A549 (cell line): Measurements from ENCODE around the gene ABHD2. TPM values are rescaled to one million over a fixed set of nuclear protein-coding genes. Genes with fewer than 3 reads are reported as not detected.

Experiments
- ATAC-seq, 2 experiments: fragments of 200-7000 bp in 1 of 2; fragments of >200 bp in 1 of 2; cut with Nextera tagmentation in 1 of 2; cut with Tn5 transposase in 1 of 2; 3 replicates each; pipeline versions ENCODE4 v1.8.0 to v1.9.1; 2018 to 2020; ENCODE audit warnings: mild to moderate bottlenecking in 1 of 2, moderate library complexity in 1 of 2
- CTCF ChIA-PET: fragments of 300-600 bp; sonication (Branson Sonifier 250); formaldehyde crosslinking; extraction: SDS; loops from one replicate; lab custom pipeline; 2021; ENCODE audit warnings: antibody characterized with exemption, inconsistent platforms; lab: Yijun Ruan, JAX
- POLR2A ChIA-PET: fragments of 350-600 bp; formaldehyde crosslinking; extraction: SDS; loops from one replicate; lab custom pipeline; 2021; ENCODE audit warnings: antibody characterized with exemption, inconsistent platforms; lab: Yijun Ruan, JAX
- DNase-seq, 2 experiments: peaks; one replicate each; pipeline versions ENCODE4 v3.0.0 to v3.0.0-alpha.2; 2011 to 2016; ENCODE audit warnings: low read depth in 1 of 2, low spot score in 1 of 2
- FAIRE-seq: peaks from 2 replicates; lab custom pipeline; 2011; peaks lifted over from hg19 to GRCh38; lab: Jason Lieb, UNC
- H3K27ac ChIP-seq, 2 experiments: fragments of >200 bp; sonication (Bioruptor Twin); formaldehyde crosslinking; 3 replicates each; pipeline ENCODE4 v1.5.1; 2016 to 2017
- H3K4me1 ChIP-seq: fragments of >200 bp; sonication (Bioruptor Twin); formaldehyde crosslinking; 3 replicates; pipeline ENCODE4 v1.6.1; 2016
- H3K4me2 ChIP-seq: fragments of >200 bp; sonication (Bioruptor Twin); formaldehyde crosslinking; 3 replicates; pipeline ENCODE4 v1.6.1; 2016
- H3K4me3 ChIP-seq: fragments of >200 bp; sonication (Bioruptor Twin); formaldehyde crosslinking; 3 replicates; pipeline ENCODE4 v1.5.1; 2016
- H3K9me3 ChIP-seq: fragments of >200 bp; sonication (Bioruptor Twin); formaldehyde crosslinking; 3 replicates; pipeline ENCODE4 v1.6.1; 2016
- BHLHE40 ChIP-seq: IDR thresholded peaks from 2 replicates; pipeline ENCODE4 v1.6.1; 2012; ENCODE audit warnings: low read depth, low read length, inconsistent platforms
- CBX2 ChIP-seq: fragments of 200-600 bp; sonication (generic); IDR thresholded peaks from 2 replicates; pipeline ENCODE4 v1.6.1; 2016; ENCODE audit warnings: low read depth, mild to moderate bottlenecking, borderline replicate concordance
- CHD2 ChIP-seq: fragments of 150-350 bp; IDR thresholded peaks from 2 replicates; pipeline ENCODE4 v1.6.1; 2014; ENCODE audit warnings: low read length; ENCODE audit not compliant: partially characterized antibody
- CHD4 ChIP-seq: fragments of 200-600 bp; sonication (generic); IDR thresholded peaks from 2 replicates; pipeline ENCODE4 v1.6.1; 2016; ENCODE audit warnings: antibody characterized with exemption, mild to moderate bottlenecking, borderline replicate concordance
- E2F6 ChIP-seq: IDR thresholded peaks from 2 replicates; pipeline ENCODE4 v1.6.1; 2012; ENCODE audit warnings: low read depth, borderline replicate concordance
- EP300 ChIP-seq, 2 experiments: fragments of >200 bp; sonication (Bioruptor Twin); formaldehyde crosslinking; IDR thresholded peaks; 2 replicates in 1 of 2; 3 replicates in 1 of 2; pipeline ENCODE4 v1.6.1; 2016 to 2017
- ESRRA ChIP-seq: fragments of 150-350 bp; IDR thresholded peaks from 2 replicates; pipeline ENCODE4 v1.6.1; 2014; ENCODE audit warnings: mild to moderate bottlenecking, low read length, borderline replicate concordance
- FOXS1 ChIP-seq: fragments of 250-450 bp; sonication (Bioruptor Pico); IDR thresholded peaks from 2 replicates; pipeline ENCODE4 v1.5.0; 2020; ENCODE audit warnings: mild to moderate bottlenecking, moderate library complexity
- HOXB13 ChIP-seq: fragments of 250-450 bp; sonication (Bioruptor Pico); IDR thresholded peaks from 2 replicates; pipeline ENCODE4 v1.5.0; 2020; ENCODE audit warnings: low read depth, mild to moderate bottlenecking, moderate library complexity
- JUN ChIP-seq, 2 experiments: fragments of >200 bp; sonication (Bioruptor Twin); formaldehyde crosslinking; IDR thresholded peaks; 2 replicates in 1 of 2; 3 replicates in 1 of 2; pipeline ENCODE4 v1.6.1; 2016 to 2017
- KDM1A ChIP-seq: fragments of 200-600 bp; sonication (generic); IDR thresholded peaks from 2 replicates; pipeline ENCODE4 v1.6.1; 2016; ENCODE audit warnings: low read depth, mild to moderate bottlenecking
- KDM5A ChIP-seq: fragments of 200-600 bp; sonication (generic); IDR thresholded peaks from 2 replicates; pipeline ENCODE4 v1.6.1; 2016; ENCODE audit warnings: antibody characterized with exemption, mild to moderate bottlenecking
- MAFK ChIP-seq: fragments of 450-650 bp; IDR thresholded peaks from 2 replicates; pipeline ENCODE4 v1.6.1; 2014; ENCODE audit not compliant: partially characterized antibody
- NFE2L2 ChIP-seq: fragments of 150-350 bp; conservative IDR thresholded peaks from 2 replicates; pipeline ENCODE4 v1.6.1; 2014; ENCODE audit warnings: low read length
- NR3C1 ChIP-seq: fragments of >200 bp; sonication (Bioruptor Twin); formaldehyde crosslinking; IDR thresholded peaks from 3 replicates; pipeline ENCODE4 v1.6.1; 2017
- PBX3 ChIP-seq: IDR thresholded peaks from 2 replicates; pipeline ENCODE4 v1.6.1; 2012
- RAD21 ChIP-seq, 2 experiments: fragments of >200 bp in 1 of 2; sonication (Bioruptor Twin) in 1 of 2; formaldehyde crosslinking in 1 of 2; IDR thresholded peaks in 1 of 2; conservative IDR thresholded peaks in 1 of 2; 2 replicates in 1 of 2; 3 replicates in 1 of 2; pipeline ENCODE4 v1.6.1; 2012 to 2018; ENCODE audit warnings: inconsistent platforms in 1 of 2
- RARB ChIP-seq: fragments of 250-450 bp; sonication (Bioruptor Pico); IDR thresholded peaks from 2 replicates; pipeline ENCODE4 v1.8.0; 2021; ENCODE audit warnings: mild to moderate bottlenecking, moderate library complexity
- RCOR1 ChIP-seq: fragments of 150-350 bp; IDR thresholded peaks from 2 replicates; pipeline ENCODE4 v1.6.1; 2014; ENCODE audit warnings: antibody characterized with exemption, low read length, low read depth
- RNF2 ChIP-seq: fragments of 200-600 bp; sonication (generic); IDR thresholded peaks from 2 replicates; pipeline ENCODE4 v1.6.1; 2016; ENCODE audit warnings: low read depth, mild to moderate bottlenecking, antibody characterized with exemption, moderate library complexity, borderline replicate concordance
- SMC3 ChIP-seq: fragments of >200 bp; sonication (Bioruptor Twin); formaldehyde crosslinking; IDR thresholded peaks from 3 replicates; pipeline ENCODE4 v1.6.1; 2018; ENCODE audit warnings: inconsistent platforms
- TFCP2L1 ChIP-seq: fragments of 250-450 bp; sonication (Bioruptor Pico); IDR thresholded peaks from 2 replicates; pipeline ENCODE4 v1.5.0; 2021; ENCODE audit warnings: mild to moderate bottlenecking
- ZFP36 ChIP-seq: fragments of 450-650 bp; IDR thresholded peaks from 2 replicates; pipeline ENCODE4 v1.6.1; 2014; ENCODE audit warnings: borderline replicate concordance; ENCODE audit not compliant: partially characterized antibody
- WGBS: methylation state at CpG from one replicate; pipeline ENCODE4 v1.1.6; 2017; ENCODE audit errors: missing lambda C conversion rate; 5-methylcytosine and 5-hydroxymethylcytosine counted together
- polyA plus RNA-seq, 4 experiments: library from polyadenylated mRNA; depleted of rRNA in 3 of 4; stranded (reverse); fragments of >200 nt; fragmentation: RNase III in 1 of 4; extraction: RNeasy Plus Mini Kit Qiagen cat#74134 plus additional on column Dnase treatment in 1 of 4; gene quantifications; 2 replicates in 3 of 4; 3 replicates in 1 of 4; pipeline ENCODE4 v1.2.3, GENCODE V29; 2011 to 2017
- TF ChIP-seq, protein P1 (sequence below): fragments of >200 bp; sonication (Bioruptor Twin); formaldehyde crosslinking; IDR thresholded peaks from 2 replicates; pipeline ENCODE4 v1.6.1; 2016

The ABHD2 gene
- polyA plus RNA-seq, 2 of the 4 experiments (the other 2 are of a cell fraction) = 36.2 to 63.3 TPM

GRCh38 chr15:89148126-89148525, 59.9 kb downstream of the ABHD2 start:
- no peak for ATAC-seq
- Histone ChIP-seq H3K4me1 (peaks cover 11% of the 10 kb centered on the region; the same call in 2 of the 3 replicates), H3K9me3 (no peaks in the 10 kb centered on the region), H3K4me2 (no peak overlapping the region), H3K27ac (peak overlapping the region in 1 of 2 experiments; percentile 40; a peak in 1 of 6 replicates), H3K4me3 (no peak overlapping the region)
- no peak for FAIRE-seq
- POLR2A ChIA-PET = interaction anchor here (0.7 kb wide), 1 partner anchor 47 kb away, joined by 3 read pairs; no protein-coding TSS in a partner anchor
- WGBS = 93% methylated on average over 2 of the region's 2 CpGs
- CTCF ChIA-PET = interaction anchor here (0.9 to 9.8 kb wide), 4 partner anchors 19 to 243 kb away, joined by 3 to 126 read pairs (median 18); no protein-coding TSS in a partner anchor
- TF ChIP-seq MAFK = peak; percentile 65
- no peak for TF ChIP-seq JUN (IDR thresholded peaks at IDR 0.05)
- no peak for DNase-seq

GRCh38 chr15:89149501-89150101, 61.3 kb downstream of the ABHD2 start:
- Histone ChIP-seq H3K27ac (no peak overlapping the region), H3K4me2 (no peak overlapping the region), H3K9me3 (no peaks in the 10 kb centered on the region)
- POLR2A ChIA-PET = no interaction called here
- DNase-seq (no peak), ATAC-seq (no peak)
- CTCF ChIA-PET = interaction anchor here (0.9 to 9.8 kb wide), 10 partner anchors 9 to 252 kb away, joined by 3 to 126 read pairs (median 6); no protein-coding TSS in a partner anchor
- TF ChIP-seq PBX3 = no peak
- TF ChIP-seq RAD21 (conservative IDR thresholded peaks at IDR 0.05 in 1 of 2, IDR thresholded peaks at IDR 0.05 in 1 of 2) = no peak
- TF ChIP-seq BHLHE40 = no peak
- no peak for TF ChIP-seq MAFK
- TF ChIP-seq RCOR1 = no peak
- TF ChIP-seq, all 56 proteins: peak for 0
- no peak for FAIRE-seq
- H3K4me3 ChIP-seq = no peak overlapping the region
- 92% methylated on average over 7 of the region's 7 CpGs for WGBS
- peaks cover 7% of the 10 kb centered on the region; the same call in 2 of the 3 replicates for H3K4me1 ChIP-seq

GRCh38 chr15:89150287-89150686, 62.0 kb downstream of the ABHD2 start:
- no peak for DNase-seq
- no peak for TF ChIP-seq NR3C1
- no peak for TF ChIP-seq NFE2L2
- TF ChIP-seq FOXS1 (CRISPR knock-in tag) = no peak
- TF ChIP-seq CHD4 = no peak
- no peak for TF ChIP-seq EP300 (IDR thresholded peaks at IDR 0.05)
- TF ChIP-seq ESRRA = no peak
- TF ChIP-seq ZFP36 = no peak
- TF ChIP-seq SMC3 = no peak
- TF ChIP-seq RARB (CRISPR knock-in tag) = no peak
- no peak for TF ChIP-seq CBX2
- TF ChIP-seq, protein P1, sequence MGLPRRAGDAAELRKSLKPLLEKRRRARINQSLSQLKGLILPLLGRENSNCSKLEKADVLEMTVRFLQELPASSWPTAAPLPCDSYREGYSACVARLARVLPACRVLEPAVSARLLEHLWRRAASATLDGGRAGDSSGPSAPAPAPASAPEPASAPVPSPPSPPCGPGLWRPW = no peak
- no peak for TF ChIP-seq KDM1A
- TF ChIP-seq HOXB13 (CRISPR knock-in tag) = no peak
- no peak for TF ChIP-seq E2F6
- TF ChIP-seq TFCP2L1 (CRISPR knock-in tag) = no peak
- no peak for TF ChIP-seq MAFK
- TF ChIP-seq RNF2 = no peak
- no peak for TF ChIP-seq KDM5A
- no peak for TF ChIP-seq CHD2
- no peak for FAIRE-seq

More at GRCh38 chr15:89150287-89150686, 62.0 kb downstream of the ABHD2 start:
- WGBS = 87% methylated on average over 3 of the region's 3 CpGs
- CTCF ChIA-PET = interaction anchor here (0.9 to 9.8 kb wide), 11 partner anchors 9 to 253 kb away, joined by 3 to 126 read pairs (median 7); no protein-coding TSS in a partner anchor
- Histone ChIP-seq H3K4me2 (no peak overlapping the region), H3K27ac (no peak overlapping the region), H3K4me3 (no peak overlapping the region), H3K9me3 (no peaks in the 10 kb centered on the region), H3K4me1 (peaks cover 7% of the 10 kb centered on the region; the same call in 2 of the 3 replicates)
- POLR2A ChIA-PET = no interaction called here
- no peak for ATAC-seq
